ENCODE data around the gene DNMT3B.

DNA sequence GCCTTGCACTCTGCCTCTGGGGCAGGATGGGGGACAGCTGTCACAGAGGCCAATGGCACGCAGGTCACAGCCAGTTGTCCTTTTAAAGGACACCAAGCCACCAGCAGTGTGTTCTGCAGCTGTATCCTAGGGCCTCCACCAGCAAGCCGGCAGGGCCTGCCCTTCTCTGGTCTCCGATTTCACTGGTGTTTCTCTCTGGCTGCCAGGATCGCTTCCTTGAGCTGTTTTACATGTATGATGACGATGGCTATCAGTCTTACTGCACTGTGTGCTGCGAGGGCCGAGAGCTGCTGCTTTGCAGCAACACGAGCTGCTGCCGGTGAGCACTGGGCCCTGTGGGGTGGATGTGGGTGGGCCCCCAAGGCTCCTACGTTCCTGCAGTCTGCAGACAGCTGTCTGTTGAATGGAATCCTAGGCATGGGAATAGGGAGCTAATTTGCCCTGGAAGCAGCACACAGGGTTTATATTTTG lies 34.8 kb downstream of the DNMT3B start:
- TF ChIP-seq CTCF (IDR thresholded peaks at IDR 0.05) (no peak), POLR2AphosphoS5 (IDR thresholded peaks at IDR 0.05) (no peak)

All from gastroesophageal sphincter (tissue), 3 donors.